Measurements from ENCODE around the gene YBX3. TPM values are rescaled to one million over a fixed set of nuclear protein-coding genes. Genes with fewer than 3 reads are reported as not detected.
A peak's percentile ranks its signal among the peaks of the same experiment; 100 is the strongest.

YBX3 gene
- total RNA-seq, 5 donors from 2014 or later (not counting 1 experiment from before 2014, with no cell fraction given) = 14.8 to 101 (median 44.2) TPM

DNA sequence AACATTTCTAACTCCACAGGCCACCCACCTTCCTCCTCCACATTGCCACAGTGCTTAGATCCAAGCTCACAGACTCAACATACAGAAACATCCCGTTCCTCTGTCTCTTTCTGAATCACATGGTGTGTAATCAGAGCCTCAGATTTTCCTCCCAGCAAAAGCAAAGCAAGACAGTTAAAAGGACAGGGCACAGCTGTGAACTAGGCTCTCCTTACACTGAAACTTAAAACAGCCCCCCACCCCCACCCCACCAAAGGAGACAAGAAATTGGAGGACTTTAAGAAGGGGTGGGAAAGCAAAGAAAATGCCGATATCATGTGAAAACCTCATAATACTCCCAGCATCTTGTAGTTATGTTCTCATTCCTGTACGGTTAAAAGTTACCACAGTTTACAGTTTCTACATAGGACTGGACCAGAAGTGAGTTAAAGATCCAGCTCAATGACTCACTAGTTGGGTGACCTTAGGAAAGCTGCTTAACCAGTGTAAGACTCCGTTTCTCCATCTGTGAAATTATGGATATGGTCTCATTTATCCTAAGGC lies 4.8 kb downstream of the YBX3 start:
- H3K27ac ChIP-seq (ENCODE audit: low read length) = no peak overlapping the region
- H3K36me3 Mint-ChIP-seq = no peaks in the 10 kb centered on the region
- peaks cover 17 to 19% of the 10 kb centered on the region in 2 experiments for H3K4me1 ChIP-seq (ENCODE audit: control insufficient read depth in 1 of 2, extremely low read depth in 1 of 2, insufficient read depth in 2 of 2, low read length in 2 of 2)
- ChIA-PET CTCF (interaction anchor here in 1 of 2 donors (1.2 kb wide), 1 partner anchor 31 kb away, joined by 3 read pairs; no protein-coding TSS in a partner anchor), POLR2A (interaction anchor here in 1 of 2 donors (0.6 kb wide), 1 partner anchor 10 kb away, joined by 4 read pairs; no protein-coding TSS in a partner anchor)
- peaks cover 17 to 53% of the 10 kb centered on the region in 2 donors for H3K27me3 Mint-ChIP-seq
- H3K4me3 Mint-ChIP-seq = no peak overlapping the region
- DNase-seq = no peak
- 73% methylated on average over 1 of the region's 4 CpGs for WGBS (ENCODE audit: insufficient coverage)
- H3K9me3 ChIP-seq = no peaks in the 10 kb centered on the region
- no peak overlapping the region for H3K27ac Mint-ChIP-seq
- H3K36me3 ChIP-seq (ENCODE audit: control insufficient read depth in 2 of 2, extremely low read depth in 1 of 2, insufficient read depth in 1 of 2, low read length in 1 of 2) = peaks cover 0 to 3% of the 10 kb centered on the region in 2 donors
- H3K4me3 ChIP-seq (ENCODE audit: control insufficient read depth in 1 of 2, extremely low read depth in 1 of 2, low read length in 1 of 2) = no peak overlapping the region
- no peaks in the 10 kb centered on the region for H3K9me3 Mint-ChIP-seq
- peaks cover 30 to 34% (median 32%) of the 10 kb centered on the region in 3 donors for H3K4me1 Mint-ChIP-seq
- H3K27me3 ChIP-seq (replicated peaks in 1 of 2; ENCODE audit: control insufficient read depth in 2 of 2, extremely low read depth in 1 of 2, insufficient read depth in 2 of 2, low read length in 1 of 2) = peaks cover 0 to 9% of the 10 kb centered on the region in 2 experiments
- ATAC-seq (replicated peaks in 1 of 4) = no peak

DNA sequence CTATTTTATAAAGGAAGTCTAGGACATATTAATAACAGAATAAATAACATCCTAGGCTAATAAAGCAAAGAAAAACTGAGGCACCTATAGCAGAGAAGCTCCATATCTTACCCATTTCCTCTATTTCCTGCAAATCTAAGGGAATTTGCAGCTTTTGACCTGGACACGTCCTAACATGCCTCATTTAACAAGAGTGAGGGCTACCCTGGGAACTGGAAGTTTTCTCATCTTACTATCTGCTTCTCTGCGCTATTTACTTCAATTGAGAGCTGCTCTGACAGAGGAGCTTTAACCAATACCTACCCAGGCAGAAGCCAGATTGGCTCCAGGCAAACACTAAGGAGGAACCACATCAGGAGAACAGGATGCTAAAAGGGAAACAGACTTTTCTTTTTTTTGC lies 5.7 kb downstream of the YBX3 start:
- H3K27me3 ChIP-seq (replicated peaks in 1 of 2; ENCODE audit: control insufficient read depth in 2 of 2, extremely low read depth in 1 of 2, insufficient read depth in 2 of 2, low read length in 1 of 2) = peaks cover 0 to 5% of the 10 kb centered on the region in 2 experiments
- Mint-ChIP-seq H3K4me1 (peaks cover 27 to 32% (median 32%) of the 10 kb centered on the region in 3 donors), H3K9me3 (no peaks in the 10 kb centered on the region), H3K27ac (no peak overlapping the region), H3K36me3 (peaks cover 6% of the 10 kb centered on the region), H3K4me3 (no peak overlapping the region), H3K27me3 (peaks cover 17 to 55% of the 10 kb centered on the region in 2 donors)
- DNase-seq = no peak
- no peak overlapping the region for H3K4me3 ChIP-seq (ENCODE audit: control insufficient read depth in 1 of 2, extremely low read depth in 1 of 2, low read length in 1 of 2)
- H3K27ac ChIP-seq (ENCODE audit: low read length) = no peak overlapping the region
- POLR2A ChIA-PET = no interaction called here
- ATAC-seq (replicated peaks in 1 of 4) = no peak
- peaks cover 0 to 3% of the 10 kb centered on the region in 2 donors for H3K36me3 ChIP-seq (ENCODE audit: control insufficient read depth in 2 of 2, extremely low read depth in 1 of 2, insufficient read depth in 1 of 2, low read length in 1 of 2)
- no peaks in the 10 kb centered on the region for H3K9me3 ChIP-seq
- H3K4me1 ChIP-seq (ENCODE audit: control insufficient read depth in 1 of 2, extremely low read depth in 1 of 2, insufficient read depth in 2 of 2, low read length in 2 of 2) = peaks cover 13 to 19% of the 10 kb centered on the region in 2 experiments
- 75% methylated on average over 2 of the region's 2 CpGs for WGBS (ENCODE audit: insufficient coverage)
- CTCF ChIA-PET = interaction anchor here in 1 of 2 donors (0.6 kb wide), 1 partner anchor 1078 kb away, joined by 4 read pairs; no protein-coding TSS in a partner anchor

DNA sequence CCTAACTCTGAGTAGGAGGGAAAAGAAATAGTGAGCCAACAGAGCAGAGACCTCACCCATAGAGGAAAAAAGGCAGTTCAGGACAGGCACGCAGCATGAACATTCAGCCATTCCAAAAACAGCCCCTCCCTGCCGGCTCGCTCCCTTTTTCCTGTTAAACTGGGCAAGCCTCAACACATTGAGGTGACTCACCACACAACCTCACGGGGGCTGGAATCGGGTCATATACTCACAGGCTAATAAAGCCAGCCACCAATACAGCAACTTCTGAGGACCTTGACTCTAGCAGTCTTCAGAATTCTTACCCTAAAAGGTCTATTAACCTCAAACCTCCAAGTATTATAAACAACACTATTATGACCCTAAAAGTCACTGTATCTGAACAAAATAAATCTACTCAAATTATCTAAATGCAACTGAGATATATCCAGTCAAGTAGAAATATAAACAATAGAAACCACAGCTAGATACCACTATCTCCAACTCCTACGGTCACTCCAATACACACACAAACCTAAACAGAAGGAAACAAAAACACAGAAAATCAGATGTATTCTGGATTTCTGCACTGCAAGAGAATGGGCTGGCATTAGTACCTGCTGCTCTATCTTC lies 6.3 kb downstream of the YBX3 start:
- DNase-seq (no peak), ATAC-seq (replicated peaks in 1 of 4) (no peak)
- Histone ChIP-seq H3K27ac (ENCODE audit: low read length) (no peak overlapping the region), H3K9me3 (no peaks in the 10 kb centered on the region), H3K27me3 (replicated peaks in 1 of 2; ENCODE audit: control insufficient read depth in 2 of 2, extremely low read depth in 1 of 2, insufficient read depth in 2 of 2, low read length in 1 of 2) (no peaks in the 10 kb centered on the region), H3K4me1 (ENCODE audit: control insufficient read depth in 1 of 2, extremely low read depth in 1 of 2, insufficient read depth in 2 of 2, low read length in 2 of 2) (peaks cover 7 to 19% of the 10 kb centered on the region in 2 experiments), H3K4me3 (ENCODE audit: control insufficient read depth in 1 of 2, extremely low read depth in 1 of 2, low read length in 1 of 2) (no peak overlapping the region), H3K36me3 (ENCODE audit: control insufficient read depth in 2 of 2, extremely low read depth in 1 of 2, insufficient read depth in 1 of 2, low read length in 1 of 2) (peaks cover 0 to 3% of the 10 kb centered on the region in 2 donors)
- 93% methylated on average over 6 of the region's 6 CpGs for WGBS (ENCODE audit: insufficient coverage)
- ChIA-PET POLR2A (no interaction called here), CTCF (interaction anchor here in 1 of 2 donors (0.6 kb wide), 1 partner anchor 1078 kb away, joined by 4 read pairs; no protein-coding TSS in a partner anchor)
- H3K4me3 Mint-ChIP-seq = no peak overlapping the region
- H3K27me3 Mint-ChIP-seq = peaks cover 15 to 50% of the 10 kb centered on the region in 2 donors
- no peaks in the 10 kb centered on the region for H3K9me3 Mint-ChIP-seq
- peaks cover 21 to 27% (median 26%) of the 10 kb centered on the region in 3 donors for H3K4me1 Mint-ChIP-seq
- H3K27ac Mint-ChIP-seq = no peak overlapping the region
- peaks cover 7% of the 10 kb centered on the region for H3K36me3 Mint-ChIP-seq

DNA sequence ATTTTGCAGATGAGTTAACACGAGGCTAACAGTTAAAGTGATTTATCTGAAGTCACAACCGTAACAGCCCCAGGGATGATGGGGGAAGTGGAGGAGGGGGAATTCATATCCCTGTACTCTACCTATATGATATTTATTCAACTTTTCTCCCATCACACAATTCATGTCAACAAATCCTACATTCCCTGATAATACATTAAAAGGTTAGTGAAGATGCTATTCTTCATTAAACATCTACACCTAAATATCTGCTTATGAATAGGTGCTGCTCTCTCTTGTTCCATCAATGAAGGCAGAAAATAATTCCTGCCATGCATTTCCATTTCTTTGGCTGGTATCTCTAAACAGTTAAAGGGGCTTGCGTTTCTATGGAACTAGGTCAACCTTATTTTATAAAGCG lies 6.8 kb downstream of the YBX3 start:
- Histone ChIP-seq H3K4me1 (ENCODE audit: control insufficient read depth in 1 of 2, extremely low read depth in 1 of 2, insufficient read depth in 2 of 2, low read length in 2 of 2) (peaks cover 5 to 15% of the 10 kb centered on the region in 2 experiments), H3K27me3 (replicated peaks in 1 of 2; ENCODE audit: control insufficient read depth in 2 of 2, extremely low read depth in 1 of 2, insufficient read depth in 2 of 2, low read length in 1 of 2) (no peaks in the 10 kb centered on the region), H3K36me3 (ENCODE audit: control insufficient read depth in 2 of 2, extremely low read depth in 1 of 2, insufficient read depth in 1 of 2, low read length in 1 of 2) (peaks cover 0 to 3% of the 10 kb centered on the region in 2 donors), H3K9me3 (no peaks in the 10 kb centered on the region), H3K27ac (ENCODE audit: low read length) (no peak overlapping the region), H3K4me3 (ENCODE audit: control insufficient read depth in 1 of 2, extremely low read depth in 1 of 2, low read length in 1 of 2) (no peak overlapping the region)
- WGBS (ENCODE audit: insufficient coverage) = no CpG with 5 or more reads among the region's 4 CpGs
- ChIA-PET POLR2A (no interaction called here), CTCF (interaction anchor here in 1 of 2 donors (1.0 kb wide), 1 partner anchor 767 kb away, joined by 3 read pairs; no protein-coding TSS in a partner anchor)
- Mint-ChIP-seq H3K27me3 (peaks cover 13 to 48% of the 10 kb centered on the region in 2 donors), H3K4me1 (peaks cover 17 to 22% (median 21%) of the 10 kb centered on the region in 3 donors), H3K4me3 (peak overlapping the region in 1 of 3 donors; percentile 51), H3K36me3 (peaks cover 7% of the 10 kb centered on the region), H3K9me3 (no peaks in the 10 kb centered on the region), H3K27ac (no peak overlapping the region)
- DNase-seq = no peak
- no peak for ATAC-seq (replicated peaks in 1 of 4)

DNA sequence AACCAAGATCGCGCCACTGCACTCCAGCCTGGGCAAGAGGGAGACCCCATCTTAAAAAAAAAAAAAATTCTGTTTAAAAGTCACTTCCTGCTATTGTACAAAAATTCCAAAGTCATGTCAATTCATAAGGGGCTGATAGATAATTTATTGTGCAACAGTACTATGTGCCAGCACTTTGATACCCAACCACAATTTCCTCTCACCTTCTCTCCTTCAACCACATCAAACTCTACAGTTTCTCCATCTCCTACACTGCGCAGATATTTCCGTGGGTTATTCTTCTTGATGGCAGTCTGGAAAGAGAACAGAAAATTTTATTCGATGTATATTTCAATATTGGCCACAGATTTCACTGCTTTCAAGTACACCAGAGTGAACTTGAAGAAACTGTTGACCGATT lies 7.6 kb downstream of the YBX3 start:
- Mint-ChIP-seq H3K27ac (no peak overlapping the region), H3K9me3 (no peaks in the 10 kb centered on the region), H3K36me3 (peaks cover 7% of the 10 kb centered on the region), H3K27me3 (peaks cover 9 to 42% of the 10 kb centered on the region in 2 donors), H3K4me3 (peak overlapping the region in 1 of 3 donors; percentile 51), H3K4me1 (peaks cover 11 to 16% (median 15%) of the 10 kb centered on the region in 3 donors)
- no peak overlapping the region for H3K27ac ChIP-seq (ENCODE audit: low read length)
- DNase-seq = peak in 1 of 35 experiments; percentile 47
- ChIA-PET CTCF (interaction anchor here in 1 of 2 donors (1.0 kb wide), 1 partner anchor 768 kb away, joined by 3 read pairs; no protein-coding TSS in a partner anchor), POLR2A (no interaction called here)
- no CpG with 5 or more reads among the region's 6 CpGs for WGBS (ENCODE audit: insufficient coverage)
- peak in 3 of 4 experiments; percentile 57 to 89 (median 81) for ATAC-seq (replicated peaks in 1 of 4)
- H3K9me3 ChIP-seq = no peaks in the 10 kb centered on the region
- H3K4me1 ChIP-seq (ENCODE audit: control insufficient read depth in 1 of 2, extremely low read depth in 1 of 2, insufficient read depth in 2 of 2, low read length in 2 of 2) = peaks cover 5 to 13% of the 10 kb centered on the region in 2 experiments
- H3K36me3 ChIP-seq (ENCODE audit: control insufficient read depth in 2 of 2, extremely low read depth in 1 of 2, insufficient read depth in 1 of 2, low read length in 1 of 2) = peaks cover 0 to 3% of the 10 kb centered on the region in 2 donors
- H3K4me3 ChIP-seq (ENCODE audit: control insufficient read depth in 1 of 2, extremely low read depth in 1 of 2, low read length in 1 of 2) = no peak overlapping the region
- H3K27me3 ChIP-seq (replicated peaks in 1 of 2; ENCODE audit: control insufficient read depth in 2 of 2, extremely low read depth in 1 of 2, insufficient read depth in 2 of 2, low read length in 1 of 2) = no peaks in the 10 kb centered on the region

DNA sequence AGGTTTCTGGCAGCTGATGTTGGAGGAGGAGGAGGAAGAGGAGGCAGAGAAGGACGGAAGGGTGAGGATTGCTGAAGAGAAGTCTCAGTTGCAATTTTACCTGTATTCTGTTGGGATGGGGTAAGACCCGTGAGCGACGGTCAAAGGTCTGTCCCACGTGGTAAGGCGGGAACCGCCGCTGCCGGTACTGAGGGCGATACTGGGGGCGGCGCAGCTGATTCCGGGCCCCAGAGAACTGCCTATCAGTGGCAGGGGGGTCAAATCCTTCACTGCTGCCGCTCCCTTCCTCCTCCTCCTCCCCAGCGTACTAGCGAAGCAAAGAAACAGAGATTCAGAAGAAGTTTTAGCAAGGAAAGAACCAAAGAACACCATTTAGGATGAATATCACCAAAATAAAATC lies 13.3 kb downstream of the YBX3 start:
- Histone ChIP-seq H3K4me3 (ENCODE audit: control insufficient read depth in 1 of 2, extremely low read depth in 1 of 2, low read length in 1 of 2) (no peak overlapping the region), H3K36me3 (ENCODE audit: control insufficient read depth in 2 of 2, extremely low read depth in 1 of 2, insufficient read depth in 1 of 2, low read length in 1 of 2) (peaks cover 0 to 3% of the 10 kb centered on the region in 2 donors), H3K9me3 (no peaks in the 10 kb centered on the region), H3K27ac (ENCODE audit: low read length) (no peak overlapping the region), H3K4me1 (ENCODE audit: control insufficient read depth in 1 of 2, extremely low read depth in 1 of 2, insufficient read depth in 2 of 2, low read length in 2 of 2) (no peaks in the 10 kb centered on the region), H3K27me3 (replicated peaks in 1 of 2; ENCODE audit: control insufficient read depth in 2 of 2, extremely low read depth in 1 of 2, insufficient read depth in 2 of 2, low read length in 1 of 2) (no peaks in the 10 kb centered on the region)
- Mint-ChIP-seq H3K9me3 (no peaks in the 10 kb centered on the region), H3K27me3 (peaks cover 7 to 21% of the 10 kb centered on the region in 2 donors), H3K36me3 (peaks cover 12% of the 10 kb centered on the region), H3K4me1 (no peaks in the 10 kb centered on the region), H3K27ac (no peak overlapping the region), H3K4me3 (no peak overlapping the region)
- WGBS (ENCODE audit: insufficient coverage) = 80% methylated on average over 1 of the region's 16 CpGs
- CTCF ChIA-PET = no interaction called here
- POLR2A ChIA-PET = no interaction called here
- DNase-seq (no peak), ATAC-seq (replicated peaks in 1 of 4) (no peak)
